IPS-18c (cell line): ENCODE measurements around the gene ATP2B2.
"Not testable (repeated sequence)": the region's sequence is repeated elsewhere in the genome, so short reads cannot be mapped to it uniquely, and the experiment has no call there.

Experiments used
- H3K4me3 ChIP-seq: 2 replicates; pipeline ENCODE4 v1.7.0; 2013; ENCODE audit warnings: low read depth, mild to moderate bottlenecking, low read length, moderate library complexity; ENCODE audit not compliant: insufficient read depth
- H3K9me3 ChIP-seq: one replicate; pipeline ENCODE4 v1.6.1; 2013; ENCODE audit warnings: mild to moderate bottlenecking, low read length, moderate library complexity; ENCODE audit not compliant: control insufficient read depth, insufficient read depth

Gene ATP2B2

GRCh38 chr3:10303105-10303504, 202.3 kb downstream of the ATP2B2 start:
- no peaks in the 10 kb centered on the region for H3K9me3 ChIP-seq

DNA sequence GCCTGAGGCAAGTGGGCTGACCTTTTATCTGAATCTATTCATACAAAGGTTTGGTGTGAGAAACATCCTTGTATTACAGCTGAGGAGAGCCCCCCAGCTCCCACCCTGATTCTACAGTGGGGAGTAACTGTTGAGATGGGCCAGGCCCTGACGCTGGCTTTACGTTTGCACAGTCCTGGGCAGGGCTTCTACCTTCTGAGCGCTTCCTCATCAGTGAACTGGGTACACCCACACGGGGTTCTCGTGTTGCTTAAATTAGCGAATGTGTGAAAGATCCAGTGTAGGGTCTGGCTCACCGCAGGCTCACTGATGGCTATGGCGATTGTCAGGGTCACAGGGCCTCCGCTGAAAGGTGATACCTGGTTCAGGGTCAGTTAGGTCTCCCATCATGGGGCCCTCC, 205.3 kb downstream of the ATP2B2 start:
- H3K4me3 ChIP-seq, result no peak overlapping the region
- no peaks in the 10 kb centered on the region for H3K9me3 ChIP-seq

More at GRCh38 chr3:10303105-10303504, 202.3 kb downstream of the ATP2B2 start:
- H3K4me3 ChIP-seq, result no peak overlapping the region

- Histone ChIP-seq H3K4me3 (no peak overlapping the region), H3K9me3 (no peaks in the 10 kb centered on the region)
Observed at GRCh38 chr3:10299679-10300078, 205.7 kb downstream of the ATP2B2 start.

- H3K4me3 ChIP-seq, result no peak overlapping the region
- H3K9me3 ChIP-seq, result no peaks in the 10 kb centered on the region
Observed at GRCh38 chr3:10299175-10299574, 206.2 kb downstream of the ATP2B2 start.

GRCh38 chr3:10298064-10298463, 207.3 kb downstream of the ATP2B2 start:
- H3K4me3 ChIP-seq, result not testable (repeated sequence)

GRCh38 chr3:10294030-10294586, 211.3 kb downstream of the ATP2B2 start:
- no peak overlapping the region for H3K4me3 ChIP-seq
- no peaks in the 10 kb centered on the region for H3K9me3 ChIP-seq

More at GRCh38 chr3:10298064-10298463, 207.3 kb downstream of the ATP2B2 start:
- not testable (repeated sequence) for H3K9me3 ChIP-seq

DNA sequence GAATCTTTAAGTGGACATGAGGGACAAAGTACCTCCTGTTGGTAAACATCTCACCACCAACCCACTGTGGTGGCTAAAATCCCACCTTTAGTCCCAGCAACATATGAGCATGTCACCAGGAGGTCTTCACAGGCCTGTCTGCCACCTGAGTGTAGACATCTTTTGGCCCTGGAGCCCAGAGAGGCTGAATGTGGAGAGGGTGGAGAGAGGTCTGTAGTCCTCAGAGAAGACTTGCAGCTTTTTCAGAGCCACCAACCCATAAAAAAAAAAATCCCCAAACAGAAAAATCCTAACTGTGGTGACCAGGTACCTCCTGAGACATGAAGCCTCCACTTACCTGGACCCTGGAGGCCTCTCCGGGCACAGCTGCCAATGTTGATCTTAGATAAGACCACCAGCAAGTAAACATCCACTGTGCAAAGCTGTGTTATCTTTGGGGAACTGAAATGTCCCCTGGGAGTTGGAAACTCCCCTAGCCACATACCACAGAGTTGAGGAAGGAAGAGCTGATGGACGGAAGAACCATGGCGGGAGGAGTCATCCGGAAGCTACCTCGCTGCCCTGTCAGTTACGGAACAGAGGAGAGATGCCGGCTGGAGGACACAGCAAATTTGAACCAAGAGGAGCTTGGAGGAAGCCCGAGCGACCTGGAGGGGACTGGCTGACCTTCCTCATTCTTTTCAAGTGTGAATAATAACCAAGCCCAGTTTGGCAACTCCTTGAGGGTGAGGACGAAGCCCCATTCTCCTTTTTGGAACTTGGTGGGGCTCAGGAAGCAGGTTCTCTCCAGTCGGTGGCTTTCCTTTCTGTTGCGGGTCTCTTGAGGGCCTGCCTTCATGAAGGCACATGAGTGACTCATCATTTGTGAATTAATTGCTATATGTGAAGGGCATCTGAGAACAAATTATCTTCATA, 212.6 kb downstream of the ATP2B2 start, which contains the start of gene GHRL:
GHRL (minus strand) TSS at position 443 of the 915 bp plus-strand sequence. CDS start 2,767 bp downstream, outside the sequence.
- Histone ChIP-seq H3K9me3 (no peaks in the 10 kb centered on the region), H3K4me3 (no peak within 1 kb of the TSS)

GRCh38 chr3:10291641-10292040, 213.7 kb downstream of the ATP2B2 start:
- Histone ChIP-seq H3K9me3 (no peaks in the 10 kb centered on the region), H3K4me3 (no peak overlapping the region)

- H3K4me3 ChIP-seq, result no peak overlapping the region
- H3K9me3 ChIP-seq, result no peaks in the 10 kb centered on the region
Observed at GRCh38 chr3:10290481-10291176, 214.8 kb downstream of the ATP2B2 start.

- no peak overlapping the region for H3K4me3 ChIP-seq
- H3K9me3 ChIP-seq, result no peaks in the 10 kb centered on the region
Observed at GRCh38 chr3:10289787-10290355, 215.5 kb downstream of the ATP2B2 start.

- no peak overlapping the region; the same call in 1 of the 2 replicates for H3K4me3 ChIP-seq
- no peaks in the 10 kb centered on the region for H3K9me3 ChIP-seq
Observed at GRCh38 chr3:10289077-10289476, 216.3 kb downstream of the ATP2B2 start.

DNA sequence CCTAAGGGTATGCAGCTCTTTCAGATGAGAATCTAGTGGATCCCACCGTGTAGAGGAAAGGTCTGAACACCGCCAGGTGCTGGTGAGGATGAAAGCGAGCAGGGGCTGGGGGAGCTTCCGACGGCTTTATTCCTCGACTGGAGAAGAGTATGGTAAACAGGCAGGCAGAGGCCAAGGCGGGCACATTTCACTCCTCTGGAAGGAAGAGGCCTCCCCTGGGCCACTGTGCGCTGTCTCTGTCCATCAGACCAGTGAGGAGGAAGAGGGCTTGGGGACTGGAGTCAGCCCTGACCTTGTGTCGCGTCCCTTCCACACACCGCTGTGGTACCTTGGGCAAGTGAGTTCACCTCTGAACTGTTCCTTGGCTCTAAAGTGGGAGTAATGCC, 216.8 kb downstream of the ATP2B2 start:
- H3K4me3 ChIP-seq, result no peak overlapping the region
- no peaks in the 10 kb centered on the region for H3K9me3 ChIP-seq

DNA sequence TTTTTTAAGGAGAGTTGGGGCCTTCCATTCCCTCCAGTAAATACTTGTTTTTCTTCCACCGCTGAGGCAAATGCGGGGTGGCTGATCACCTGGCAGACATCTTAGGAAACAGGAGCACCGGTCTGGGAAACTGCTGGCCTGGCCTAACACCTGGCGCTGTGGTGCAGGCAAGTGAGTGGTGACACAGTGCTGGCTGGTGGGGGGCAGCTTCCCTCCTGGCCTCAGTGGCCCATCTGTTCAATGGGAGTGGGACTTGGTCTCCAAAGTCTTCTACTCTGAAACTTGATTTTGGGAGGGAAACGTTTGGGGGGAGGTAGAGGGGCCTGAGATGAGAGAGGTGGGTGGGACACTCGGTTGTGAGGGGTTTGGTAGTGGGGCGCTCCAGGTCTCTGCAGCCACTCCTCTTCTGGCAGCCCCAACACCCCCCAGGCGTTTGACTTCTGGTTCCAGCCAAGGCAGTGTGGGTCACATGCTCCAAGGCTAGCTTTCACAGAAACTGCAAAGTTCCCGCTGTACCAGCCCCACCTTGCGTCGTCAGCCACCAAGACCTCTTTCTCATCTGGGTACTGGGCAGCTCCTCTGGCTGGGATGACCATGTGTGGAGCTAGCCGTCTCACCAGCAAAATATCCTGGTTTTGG, 217.3 kb downstream of the ATP2B2 start:
- Histone ChIP-seq H3K9me3 (no peaks in the 10 kb centered on the region), H3K4me3 (no peak overlapping the region)

GRCh38 chr3:10286596-10287295, 218.6 kb downstream of the ATP2B2 start:
- H3K4me3 ChIP-seq, result no peak overlapping the region
- no peaks in the 10 kb centered on the region for H3K9me3 ChIP-seq

GRCh38 chr3:10286133-10286524, 219.3 kb downstream of the ATP2B2 start:
- H3K9me3 ChIP-seq, result no peaks in the 10 kb centered on the region
- H3K4me3 ChIP-seq, result no peak overlapping the region

DNA sequence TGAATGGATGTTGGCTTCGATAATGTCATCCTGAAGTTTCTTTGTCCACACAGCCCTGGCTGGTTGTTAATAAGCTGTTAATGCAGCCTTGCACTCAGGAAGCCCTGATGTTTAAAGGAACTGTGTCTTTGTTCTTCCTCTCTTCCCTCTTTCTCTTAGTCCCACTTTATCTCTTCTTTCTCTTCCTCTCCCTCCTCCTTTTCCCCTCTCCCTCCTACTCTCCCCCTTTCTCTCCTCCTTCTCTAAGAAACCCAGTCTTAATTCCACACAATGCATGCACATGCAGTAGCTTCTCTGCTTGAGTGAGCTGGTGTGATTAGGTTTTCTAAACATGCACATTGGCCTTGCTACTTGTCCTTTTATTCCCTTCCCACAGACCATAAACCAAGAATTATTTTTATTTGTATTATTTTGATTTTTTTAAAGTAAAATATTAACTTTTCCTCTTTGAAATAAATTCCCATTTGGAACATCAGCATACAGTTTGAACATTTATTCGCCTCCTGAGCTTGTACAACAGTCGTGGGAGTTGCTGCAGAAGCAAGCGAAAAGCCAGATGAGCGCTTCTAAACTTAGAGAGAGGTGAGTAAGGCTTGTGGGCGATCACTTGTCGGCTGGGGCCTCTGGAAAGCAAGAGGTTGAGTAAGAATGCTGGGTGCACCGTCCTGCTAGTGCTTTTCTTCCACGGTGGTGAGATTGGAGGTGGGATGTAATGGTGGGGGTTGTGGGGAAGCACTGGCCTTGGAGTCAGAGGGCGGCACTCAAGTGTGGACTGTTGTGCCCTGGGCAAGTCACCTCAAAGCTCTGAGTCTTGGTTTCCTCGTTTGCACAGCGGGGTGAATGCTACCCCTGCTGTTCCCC, 219.9 kb downstream of the ATP2B2 start:
- no peak overlapping the region for H3K4me3 ChIP-seq
- no peaks in the 10 kb centered on the region for H3K9me3 ChIP-seq
